Small intestine (tissue), 7 donors: ENCODE results near the gene PDE11A. TPM values are rescaled to one million over a fixed set of nuclear protein-coding genes. Genes with fewer than 3 reads are reported as not detected.

Experiments
- DNase-seq, 2 donors: peaks; one replicate each; pipeline versions ENCODE4 v3.0.0 to v3.0.0-alpha.2; 2013
- FAIRE-seq: peaks from 2 replicates; lab custom pipeline; 2012; peaks lifted over from hg19 to GRCh38; lab: Jason Lieb, UNC
- H3K27ac ChIP-seq, 3 donors: one replicate each; pipeline ENCODE4 v1.5.1; 2013; ENCODE audit warnings: low read length in 2 of 3, mild to moderate bottlenecking in 2 of 3, control low read depth in 1 of 3, inconsistent platforms in 1 of 3, low read depth in 1 of 3, moderate library complexity in 1 of 3
- H3K27me3 ChIP-seq, 3 donors: one replicate each; pipeline ENCODE4 v1.6.1; 2013; ENCODE audit warnings: low read length in 3 of 3, inconsistent platforms in 1 of 3; ENCODE audit not compliant: control insufficient read depth in 3 of 3, insufficient read depth in 3 of 3
- H3K36me3 ChIP-seq, 3 donors: one replicate each; pipeline ENCODE4 v1.6.1; 2013; ENCODE audit warnings: low read length in 3 of 3, inconsistent platforms in 1 of 3, low read depth in 1 of 3, mild to moderate bottlenecking in 1 of 3, moderate library complexity in 1 of 3; ENCODE audit not compliant: control insufficient read depth in 3 of 3, insufficient read depth in 2 of 3
- H3K4me1 ChIP-seq, 3 donors: one replicate each; pipeline ENCODE4 v1.6.1; 2013; ENCODE audit warnings: low read length in 2 of 3, inconsistent platforms in 1 of 3, low read depth in 1 of 3, mild to moderate bottlenecking in 1 of 3, moderate library complexity in 1 of 3; ENCODE audit not compliant: control insufficient read depth in 3 of 3, insufficient read depth in 2 of 3
- H3K4me3 ChIP-seq, 3 donors: one replicate each; pipeline ENCODE4 v1.5.1; 2013; ENCODE audit warnings: low read length in 3 of 3, control low read depth in 1 of 3, inconsistent platforms in 1 of 3, low read depth in 1 of 3, mild to moderate bottlenecking in 1 of 3, moderate library complexity in 1 of 3
- H3K9me3 ChIP-seq, 2 donors: one replicate each; pipeline ENCODE4 v1.6.1; 2013; ENCODE audit warnings: low read depth in 1 of 2, low read length in 1 of 2; ENCODE audit not compliant: control insufficient read depth in 2 of 2, insufficient read depth in 1 of 2
- WGBS, 3 donors: extraction: QIAGEN DNeasy Blood & Tissue Kit; methylation state at CpG; one replicate each; pipeline ENCODE4 v1.1.7; 2013; 5-methylcytosine and 5-hydroxymethylcytosine counted together
- polyA plus RNA-seq, 4 donors: library from polyadenylated mRNA; stranded (reverse) in 3 of 4; unstranded in 1 of 4; fragments of 200-250 nt in 3 of 4; fragments of 120-200 nt in 1 of 4; gene quantifications; one replicate each; pipeline versions ENCODE4 v1.2.1 to v1.2.3, GENCODE V29; 2013
- donor health status: healthy with polysubstance abuse.
- donor health status: control.
- donor health status: control.
- donor health status: Bipolar disorder and iron deficiency.
- donor health status: healthy.

The PDE11A gene
- polyA plus RNA-seq, 4 donors: 0.27 to 3.8 (median 0.84) TPM

- no peak for FAIRE-seq
- Histone ChIP-seq H3K36me3 (no peaks in the 10 kb centered on the region), H3K27me3 (no peaks in the 10 kb centered on the region), H3K9me3 (no peaks in the 10 kb centered on the region), H3K4me1 (no peaks in the 10 kb centered on the region), H3K27ac (no peak overlapping the region), H3K4me3 (no peak overlapping the region)
- WGBS, 3 donors: 80 to 91% (median 85%) methylated on average over 2 of the region's 2 CpGs
- DNase-seq: no peak
Observed at GRCh38 chr2:178012639-178013038, 59.9 kb downstream of the PDE11A start.

- WGBS, 3 donors: 67 to 81% (median 78%) methylated on average over 1 of the region's 1 CpG
- no peak for FAIRE-seq
- Histone ChIP-seq H3K4me3 (no peak overlapping the region), H3K9me3 (no peaks in the 10 kb centered on the region), H3K4me1 (no peaks in the 10 kb centered on the region), H3K36me3 (no peaks in the 10 kb centered on the region), H3K27me3 (no peaks in the 10 kb centered on the region), H3K27ac (no peak overlapping the region)
- no peak for DNase-seq
Observed at GRCh38 chr2:178009813-178010212, 62.8 kb downstream of the PDE11A start.

- H3K27me3 ChIP-seq: no peaks in the 10 kb centered on the region
- FAIRE-seq (no peak), DNase-seq (peak; percentile 14 to 20)
- H3K4me1 ChIP-seq: no peaks in the 10 kb centered on the region
- 21 to 54% (median 37%) methylated on average over 5 of the region's 5 CpGs for WGBS, 3 donors
- no peak overlapping the region for H3K27ac ChIP-seq
- no peaks in the 10 kb centered on the region for H3K9me3 ChIP-seq
- no peak overlapping the region for H3K4me3 ChIP-seq
- no peaks in the 10 kb centered on the region for H3K36me3 ChIP-seq
Observed at GRCh38 chr2:178008636-178009289, 63.8 kb downstream of the PDE11A start.

GRCh38 chr2:178006710-178007109 is 65.9 kb downstream of the PDE11A start:
- no peak for DNase-seq
- H3K4me3 ChIP-seq: no peak overlapping the region

GRCh38 chr2:178005756-178006155 is 66.8 kb downstream of the PDE11A start:
- Histone ChIP-seq H3K9me3 (no peaks in the 10 kb centered on the region), H3K4me3 (no peak overlapping the region), H3K27ac (no peak overlapping the region), H3K36me3 (no peaks in the 10 kb centered on the region), H3K4me1 (no peaks in the 10 kb centered on the region), H3K27me3 (no peaks in the 10 kb centered on the region)
- FAIRE-seq: no peak
- no peak for DNase-seq

More at GRCh38 chr2:178006710-178007109, 65.9 kb downstream of the PDE11A start:
- 93 to 100% (median 95%) methylated on average over 1 of the region's 1 CpG for whole genome bisulfite sequencing, 3 donors
- Histone ChIP-seq H3K27ac (no peak overlapping the region), H3K27me3 (no peaks in the 10 kb centered on the region), H3K36me3 (no peaks in the 10 kb centered on the region), H3K9me3 (no peaks in the 10 kb centered on the region), H3K4me1 (no peaks in the 10 kb centered on the region)
- no peak for FAIRE-seq

- Histone ChIP-seq H3K9me3 (no peaks in the 10 kb centered on the region), H3K4me1 (no peaks in the 10 kb centered on the region), H3K36me3 (no peaks in the 10 kb centered on the region), H3K4me3 (no peak overlapping the region), H3K27ac (no peak overlapping the region), H3K27me3 (no peaks in the 10 kb centered on the region)
- DNase-seq (no peak), FAIRE-seq (no peak)
Observed at GRCh38 chr2:178002038-178002437, 70.5 kb downstream of the PDE11A start.

- no peaks in the 10 kb centered on the region for H3K36me3 ChIP-seq
- no peak for FAIRE-seq
- no peaks in the 10 kb centered on the region for H3K4me1 ChIP-seq
- WGBS, 3 donors: 76 to 87% (median 78%) methylated on average over 4 of the region's 4 CpGs
- no peaks in the 10 kb centered on the region for H3K27me3 ChIP-seq
- no peak overlapping the region for H3K27ac ChIP-seq
- no peak for DNase-seq
- no peak overlapping the region for H3K4me3 ChIP-seq
- H3K9me3 ChIP-seq: no peaks in the 10 kb centered on the region
Observed at GRCh38 chr2:177998996-177999395, 73.6 kb downstream of the PDE11A start.

- no peaks in the 10 kb centered on the region for H3K4me1 ChIP-seq
- no peaks in the 10 kb centered on the region for H3K36me3 ChIP-seq
- FAIRE-seq (no peak), DNase-seq (no peak)
- H3K4me3 ChIP-seq: no peak overlapping the region
- no peaks in the 10 kb centered on the region for H3K27me3 ChIP-seq
- H3K27ac ChIP-seq: no peak overlapping the region
- H3K9me3 ChIP-seq: no peaks in the 10 kb centered on the region
- 58 to 67% (median 62%) methylated on average over 2 of the region's 2 CpGs for WGBS, 3 donors
Observed at GRCh38 chr2:177998006-177998405, 74.6 kb downstream of the PDE11A start.

- 65 to 90% (median 80%) methylated on average over 2 of the region's 2 CpGs for WGBS, 3 donors
Observed at GRCh38 chr2:177992992-177993391, 79.6 kb downstream of the PDE11A start.

More at GRCh38 chr2:177992992-177993391, 79.6 kb downstream of the PDE11A start:
- Histone ChIP-seq H3K4me3 (no peak overlapping the region), H3K36me3 (no peaks in the 10 kb centered on the region), H3K4me1 (peaks cover 0 to 3% (median 0%) of the 10 kb centered on the region in 3 donors), H3K9me3 (no peaks in the 10 kb centered on the region), H3K27me3 (no peaks in the 10 kb centered on the region), H3K27ac (no peak overlapping the region)
- FAIRE-seq: no peak
- no peak for DNase-seq
